Fibroblast of mammary gland (primary cell): ENCODE results near the gene SLC9A3.

Source experiments
- DNase-seq: peaks from one replicate; pipeline ENCODE4 v3.0.0-alpha.2; 2010; ENCODE audit warnings: low read depth
- H3K4me3 ChIP-seq: 2 replicates; pipeline ENCODE4 v1.5.1; 2011; ENCODE audit warnings: low read depth, mild to moderate bottlenecking, low read length, moderate library complexity; ENCODE audit not compliant: control insufficient read depth
- CTCF ChIP-seq: conservative IDR thresholded peaks from 2 replicates; pipeline ENCODE4 v1.5.1; 2011; ENCODE audit warnings: low read depth, low read length, inconsistent platforms; ENCODE audit not compliant: control insufficient read depth, insufficient read depth

SLC9A3 gene

DNA sequence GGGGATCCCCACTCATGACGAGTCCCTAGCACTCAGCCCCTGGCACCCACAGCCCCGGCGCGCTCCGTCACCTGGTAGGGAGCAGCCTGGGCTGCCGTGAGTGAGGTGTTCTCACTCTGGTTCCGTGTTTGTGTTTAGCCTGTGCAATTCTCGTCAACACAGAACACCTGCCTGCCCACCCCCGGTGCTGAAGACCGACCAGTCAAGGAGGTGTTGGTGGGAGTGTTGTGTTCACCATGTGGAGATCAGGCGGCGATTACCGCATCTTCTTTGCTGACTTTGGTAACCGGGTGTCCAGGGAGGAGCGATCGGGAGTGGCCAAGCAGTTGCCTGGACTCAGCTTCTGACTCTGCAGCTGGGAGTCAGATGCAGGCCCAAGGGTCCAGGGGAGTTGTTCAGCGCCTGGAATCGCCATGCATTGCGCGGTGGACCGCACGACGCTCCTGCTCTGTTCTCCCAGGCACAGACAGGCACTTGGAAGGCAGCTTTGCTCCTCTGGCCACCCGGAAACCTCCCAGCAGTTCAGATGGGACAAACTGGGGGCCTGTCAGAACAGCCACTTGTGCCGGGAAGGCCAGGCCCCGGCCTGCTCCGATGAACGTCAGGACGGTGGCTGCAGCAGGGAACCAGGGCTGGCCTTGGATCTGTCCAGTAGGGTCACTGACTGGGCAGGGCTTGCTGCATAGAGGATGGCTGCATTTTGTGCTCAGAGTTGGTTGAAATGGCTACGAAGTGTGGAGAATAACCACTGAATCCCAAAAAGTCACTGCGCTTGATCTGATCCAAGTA, 53.1 kb downstream of the SLC9A3 start:
- DNase-seq = peak; percentile 17
- TF ChIP-seq CTCF = no peak
- peak overlapping the region; percentile 61 for H3K4me3 ChIP-seq

GRCh38 chr5:469752-470483, 54.3 kb downstream of the SLC9A3 start:
- no peak for TF ChIP-seq CTCF
- no peak overlapping the region for H3K4me3 ChIP-seq
- DNase-seq = no peak

- DNase-seq = no peak
- H3K4me3 ChIP-seq = no peak overlapping the region
- no peak for TF ChIP-seq CTCF
Measured at GRCh38 chr5:468401-468800, 55.8 kb downstream of the SLC9A3 start.

DNA sequence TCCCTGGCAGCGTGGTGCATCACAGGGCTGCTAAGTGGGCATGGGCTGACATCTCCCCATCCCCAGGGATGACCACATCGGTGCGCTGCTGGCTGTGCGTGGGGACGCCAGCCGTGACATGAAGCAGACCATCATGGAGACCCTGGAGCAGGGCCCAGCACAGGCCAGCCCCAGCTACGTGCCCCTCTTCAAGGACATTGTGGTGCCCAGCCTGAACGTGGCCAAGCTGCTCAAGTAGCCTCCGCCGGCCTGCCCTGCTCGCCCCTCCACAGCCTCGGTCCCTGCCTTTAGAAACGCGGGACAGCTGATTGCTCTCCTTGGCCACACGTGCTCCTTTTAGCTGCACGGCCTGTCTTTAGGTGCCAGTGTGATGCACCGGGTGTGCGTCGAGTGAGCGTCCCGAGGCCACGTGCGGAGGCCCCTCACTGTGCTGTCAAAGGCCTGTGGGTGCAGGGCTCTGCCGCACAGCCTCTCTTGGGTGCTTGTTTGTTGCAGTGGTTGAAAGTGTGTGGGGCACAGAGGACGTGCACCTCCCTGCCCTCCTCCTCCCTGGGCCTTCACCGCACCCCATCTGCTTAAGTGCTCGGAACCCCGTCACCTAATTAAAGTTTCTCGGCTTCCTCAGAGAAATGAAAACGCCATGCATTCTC, 57.5 kb downstream of the SLC9A3 start:
- no peak for DNase-seq
- no peak for TF ChIP-seq CTCF

GRCh38 chr5:465591-466403, 58.5 kb downstream of the SLC9A3 start:
- no peak for DNase-seq
- H3K4me3 ChIP-seq = no peak overlapping the region

More for the DNA sequence above, 57.5 kb downstream of the SLC9A3 start:
- H3K4me3 ChIP-seq = no peak overlapping the region

More at GRCh38 chr5:465591-466403, 58.5 kb downstream of the SLC9A3 start:
- TF ChIP-seq CTCF = no peak
